ENCODE data around the gene KRTAP10-9. TPM values are rescaled to one million over a fixed set of nuclear protein-coding genes. Genes with fewer than 3 reads are reported as not detected.
"Not testable (repeated sequence)": the region's sequence is repeated elsewhere in the genome, so short reads cannot be mapped to it uniquely, and the experiment has no call there.

KRTAP10-9 gene
- total and polyA plus RNA-seq, 4 donors = not detected

DNA sequence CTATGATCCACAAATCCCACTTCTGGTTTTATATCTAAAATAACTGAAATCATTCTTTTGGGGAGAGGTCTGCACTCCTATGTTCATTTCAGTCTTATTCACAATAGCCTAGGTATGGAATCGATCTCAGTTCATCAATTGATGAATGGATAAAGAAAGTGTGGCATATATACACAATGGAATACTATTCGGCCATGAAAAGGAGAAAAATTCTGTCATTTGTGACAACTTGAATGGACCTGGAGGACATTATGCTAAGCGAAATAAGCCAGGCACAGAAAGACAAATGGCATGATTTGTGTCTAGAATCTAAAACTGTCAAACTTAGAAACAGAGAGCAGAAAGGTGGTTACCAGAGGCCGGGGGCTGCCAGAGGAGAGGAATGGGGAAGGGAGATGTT, 20.4 kb upstream of the KRTAP10-9 start:
- TF ChIP-seq, protein P1, sequence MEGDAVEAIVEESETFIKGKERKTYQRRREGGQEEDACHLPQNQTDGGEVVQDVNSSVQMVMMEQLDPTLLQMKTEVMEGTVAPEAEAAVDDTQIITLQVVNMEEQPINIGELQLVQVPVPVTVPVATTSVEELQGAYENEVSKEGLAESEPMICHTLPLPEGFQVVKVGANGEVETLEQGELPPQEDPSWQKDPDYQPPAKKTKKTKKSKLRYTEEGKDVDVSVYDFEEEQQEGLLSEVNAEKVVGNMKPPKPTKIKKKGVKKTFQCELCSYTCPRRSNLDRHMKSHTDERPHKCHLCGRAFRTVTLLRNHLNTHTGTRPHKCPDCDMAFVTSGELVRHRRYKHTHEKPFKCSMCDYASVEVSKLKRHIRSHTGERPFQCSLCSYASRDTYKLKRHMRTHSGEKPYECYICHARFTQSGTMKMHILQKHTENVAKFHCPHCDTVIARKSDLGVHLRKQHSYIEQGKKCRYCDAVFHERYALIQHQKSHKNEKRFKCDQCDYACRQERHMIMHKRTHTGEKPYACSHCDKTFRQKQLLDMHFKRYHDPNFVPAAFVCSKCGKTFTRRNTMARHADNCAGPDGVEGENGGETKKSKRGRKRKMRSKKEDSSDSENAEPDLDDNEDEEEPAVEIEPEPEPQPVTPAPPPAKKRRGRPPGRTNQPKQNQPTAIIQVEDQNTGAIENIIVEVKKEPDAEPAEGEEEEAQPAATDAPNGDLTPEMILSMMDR (IDR thresholded peaks at IDR 0.05; ENCODE audit: control extremely low read depth, extremely low read depth) = no peak
- Histone ChIP-seq H3K9me3 (ENCODE audit: control insufficient read depth in 4 of 4, insufficient read depth in 3 of 4, low read length in 3 of 4) (peaks cover 0 to 10% (median 3%) of the 10 kb centered on the region in 4 donors), H3K27ac (ENCODE audit: low read depth in 1 of 2, low read length in 1 of 2) (no peak overlapping the region), H3K9ac (ENCODE audit: insufficient read depth in 1 of 2, low read length in 2 of 2) (no peak overlapping the region), H3K36me3 (ENCODE audit: control insufficient read depth in 4 of 4, insufficient read depth in 4 of 4, low read length in 4 of 4) (no peaks in the 10 kb centered on the region), H3K4me1 (ENCODE audit: control insufficient read depth in 5 of 5, insufficient read depth in 5 of 5, low read length in 5 of 5) (no peaks in the 10 kb centered on the region), H3K27me3 (ENCODE audit: control insufficient read depth in 3 of 3, insufficient read depth in 3 of 3, low read length in 2 of 3) (no peaks in the 10 kb centered on the region), H3K4me3 (no peak overlapping the region)
- 78 to 88% methylated on average over 4 of the region's 4 CpGs for WGBS, 2 donors
- DNase-seq = no peak
- ATAC-seq (ENCODE audit: insufficient read depth, low FRiP score) = no peak

DNA sequence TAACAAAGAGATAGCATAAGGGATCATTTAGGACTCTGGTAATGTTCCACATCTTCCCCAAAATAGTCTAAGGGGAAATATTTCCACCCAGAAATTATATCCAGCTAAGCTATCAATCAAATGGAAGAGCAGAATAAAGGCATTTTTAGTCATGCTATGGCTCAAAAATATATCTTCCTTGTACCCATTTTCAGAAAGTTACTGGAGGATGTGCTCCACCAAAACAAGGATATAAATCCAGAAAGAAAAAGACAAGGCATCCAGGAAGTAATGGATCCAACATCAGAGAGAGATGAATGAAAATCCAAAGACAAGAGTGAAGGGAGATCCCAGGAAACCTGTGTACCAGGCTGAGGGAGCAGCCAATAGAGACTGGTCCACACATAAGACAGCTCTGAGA, 17.7 kb upstream of the KRTAP10-9 start:
- no peaks in the 10 kb centered on the region for H3K27me3 ChIP-seq (ENCODE audit: control insufficient read depth in 3 of 3, insufficient read depth in 3 of 3, low read length in 2 of 3)
- H3K4me1 ChIP-seq (ENCODE audit: control insufficient read depth in 5 of 5, insufficient read depth in 5 of 5, low read length in 5 of 5) = no peaks in the 10 kb centered on the region
- ATAC-seq (ENCODE audit: insufficient read depth, low FRiP score) = no peak
- H3K9me3 ChIP-seq (ENCODE audit: control insufficient read depth in 4 of 4, insufficient read depth in 3 of 4, low read length in 3 of 4) = peaks cover 0 to 20% (median 3%) of the 10 kb centered on the region in 4 donors
- no peak overlapping the region for H3K9ac ChIP-seq (ENCODE audit: insufficient read depth in 1 of 2, low read length in 2 of 2)
- no peak overlapping the region for H3K4me3 ChIP-seq
- no peak overlapping the region for H3K27ac ChIP-seq (ENCODE audit: low read depth in 1 of 2, low read length in 1 of 2)
- no peaks in the 10 kb centered on the region for H3K36me3 ChIP-seq (ENCODE audit: control insufficient read depth in 4 of 4, insufficient read depth in 4 of 4, low read length in 4 of 4)
- TF ChIP-seq, protein P1 (IDR thresholded peaks at IDR 0.05; ENCODE audit: control extremely low read depth, extremely low read depth) = no peak
- DNase-seq = no peak

DNA sequence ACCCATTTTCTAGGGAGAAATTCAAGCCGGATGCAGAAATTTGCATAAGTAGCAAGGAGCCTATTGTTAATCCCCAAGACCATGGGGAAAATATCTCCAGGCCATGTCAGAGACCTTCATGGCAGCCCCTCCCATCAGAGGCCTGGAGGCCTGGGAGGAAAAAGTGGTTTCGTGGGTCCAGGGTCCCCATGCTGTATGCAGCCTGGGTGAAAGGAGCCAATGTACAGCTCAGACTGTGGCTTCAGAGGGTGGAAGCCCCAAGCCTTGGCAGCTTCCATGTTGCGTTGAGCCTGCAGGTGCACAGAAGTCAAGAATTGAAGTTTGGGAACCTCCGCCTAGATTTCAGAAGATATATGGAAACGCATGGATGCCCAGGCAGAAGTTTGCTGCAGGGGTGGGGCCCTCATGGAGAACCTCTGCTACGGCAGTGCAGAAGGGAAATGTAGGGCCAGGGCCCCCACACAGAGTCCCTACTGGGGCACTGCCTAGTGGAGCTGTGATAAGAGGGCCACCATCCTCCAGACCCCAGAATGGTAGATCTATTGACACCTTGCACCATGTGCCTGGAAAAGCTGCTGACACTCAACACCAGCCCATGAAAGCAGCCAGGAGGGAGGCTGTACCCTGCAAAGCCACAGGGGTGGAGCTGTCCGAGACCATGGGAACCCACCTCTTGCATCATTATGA, 16.6 kb upstream of the KRTAP10-9 start:
- peaks cover 0 to 20% (median 3%) of the 10 kb centered on the region in 4 donors for H3K9me3 ChIP-seq (ENCODE audit: control insufficient read depth in 4 of 4, insufficient read depth in 3 of 4, low read length in 3 of 4)
- DNase-seq = not testable (repeated sequence)
- WGBS, 2 donors = 92 to 96% methylated on average over 7 of the region's 7 CpGs

DNA sequence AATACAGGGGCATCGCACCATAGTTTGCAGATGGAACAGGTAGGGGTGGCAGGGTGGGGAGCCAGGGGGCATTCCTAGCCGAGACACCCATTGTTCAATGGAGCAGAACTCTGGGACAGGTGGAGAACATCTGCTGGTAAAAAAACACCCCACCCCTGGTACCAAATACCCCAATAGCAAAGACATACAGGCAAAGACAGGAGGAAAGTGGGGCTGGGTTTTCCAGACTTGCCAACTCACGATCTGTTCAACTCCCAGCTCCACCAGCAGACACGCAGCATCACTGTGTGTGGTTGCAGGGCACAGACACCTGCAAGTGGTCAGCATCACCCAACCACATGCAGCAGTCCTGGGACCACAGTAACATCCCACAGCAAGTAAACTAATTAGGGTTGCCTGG, 15.3 kb upstream of the KRTAP10-9 start:
- TF ChIP-seq, protein P1 (IDR thresholded peaks at IDR 0.05; ENCODE audit: control extremely low read depth, extremely low read depth) = no peak
- WGBS, 2 donors = 83 to 86% methylated on average over 4 of the region's 4 CpGs

More for the DNA sequence above, 16.6 kb upstream of the KRTAP10-9 start:
- H3K27me3 ChIP-seq (ENCODE audit: control insufficient read depth in 3 of 3, insufficient read depth in 3 of 3, low read length in 2 of 3); H3K4me3 ChIP-seq; H3K36me3 ChIP-seq (ENCODE audit: control insufficient read depth in 4 of 4, insufficient read depth in 4 of 4, low read length in 4 of 4); H3K4me1 ChIP-seq (ENCODE audit: control insufficient read depth in 5 of 5, insufficient read depth in 5 of 5, low read length in 5 of 5); H3K9ac ChIP-seq (ENCODE audit: insufficient read depth in 1 of 2, low read length in 2 of 2); H3K27ac ChIP-seq (ENCODE audit: low read depth in 1 of 2, low read length in 1 of 2); ATAC-seq (ENCODE audit: insufficient read depth, low FRiP score): not testable (repeated sequence)

More for the DNA sequence above, 15.3 kb upstream of the KRTAP10-9 start:
- Histone ChIP-seq H3K27ac (ENCODE audit: low read depth in 1 of 2, low read length in 1 of 2) (no peak overlapping the region), H3K27me3 (ENCODE audit: control insufficient read depth in 3 of 3, insufficient read depth in 3 of 3, low read length in 2 of 3) (no peaks in the 10 kb centered on the region), H3K9ac (ENCODE audit: insufficient read depth in 1 of 2, low read length in 2 of 2) (no peak overlapping the region), H3K4me3 (no peak overlapping the region), H3K36me3 (ENCODE audit: control insufficient read depth in 4 of 4, insufficient read depth in 4 of 4, low read length in 4 of 4) (no peaks in the 10 kb centered on the region), H3K9me3 (ENCODE audit: control insufficient read depth in 4 of 4, insufficient read depth in 3 of 4, low read length in 3 of 4) (peaks cover 0 to 20% (median 3%) of the 10 kb centered on the region in 4 donors), H3K4me1 (ENCODE audit: control insufficient read depth in 5 of 5, insufficient read depth in 5 of 5, low read length in 5 of 5) (no peaks in the 10 kb centered on the region)
- no peak for ATAC-seq (ENCODE audit: insufficient read depth, low FRiP score)
- no peak for DNase-seq

Measured in lung (tissue), 12 donors.